ENCODE results near the gene ZNF30. TPM values are rescaled to one million over a fixed set of nuclear protein-coding genes. Genes with fewer than 3 reads are reported as not detected.

ZNF30 gene
- total RNA-seq, 1 donor from 2014 or later: 6.9 TPM

DNA sequence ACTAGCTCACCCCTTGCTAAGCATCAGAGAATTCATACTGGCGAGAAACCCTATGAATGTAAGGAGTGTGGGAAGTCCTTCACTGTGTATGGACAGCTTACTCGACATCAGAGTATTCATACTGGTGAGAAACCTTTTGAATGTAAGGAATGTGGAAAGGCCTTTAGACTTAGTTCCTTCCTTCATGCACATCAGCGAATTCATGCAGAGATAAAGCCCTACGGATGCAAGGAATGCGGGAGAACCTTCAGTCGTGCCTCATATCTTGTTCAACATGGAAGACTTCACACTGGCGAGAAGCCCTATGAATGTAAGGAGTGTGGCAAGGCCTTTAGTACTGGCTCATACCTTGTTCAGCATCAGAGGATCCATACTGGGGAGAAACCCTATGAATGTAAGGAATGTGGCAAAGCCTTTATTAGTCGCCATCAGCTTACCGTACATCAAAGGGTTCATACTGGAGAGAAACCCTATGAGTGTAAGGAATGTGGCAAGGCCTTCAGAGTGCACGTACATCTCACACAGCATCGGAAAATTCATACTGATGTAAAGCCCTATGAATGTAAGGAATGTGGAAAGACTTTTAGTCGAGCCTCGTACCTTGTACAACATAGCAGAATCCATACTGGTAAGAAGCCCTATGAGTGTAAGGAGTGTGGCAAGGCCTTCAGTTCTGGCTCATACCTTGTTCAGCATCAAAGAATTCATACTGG, 17.3 kb downstream of the ZNF30 start:
- TF ChIP-seq, protein P1, sequence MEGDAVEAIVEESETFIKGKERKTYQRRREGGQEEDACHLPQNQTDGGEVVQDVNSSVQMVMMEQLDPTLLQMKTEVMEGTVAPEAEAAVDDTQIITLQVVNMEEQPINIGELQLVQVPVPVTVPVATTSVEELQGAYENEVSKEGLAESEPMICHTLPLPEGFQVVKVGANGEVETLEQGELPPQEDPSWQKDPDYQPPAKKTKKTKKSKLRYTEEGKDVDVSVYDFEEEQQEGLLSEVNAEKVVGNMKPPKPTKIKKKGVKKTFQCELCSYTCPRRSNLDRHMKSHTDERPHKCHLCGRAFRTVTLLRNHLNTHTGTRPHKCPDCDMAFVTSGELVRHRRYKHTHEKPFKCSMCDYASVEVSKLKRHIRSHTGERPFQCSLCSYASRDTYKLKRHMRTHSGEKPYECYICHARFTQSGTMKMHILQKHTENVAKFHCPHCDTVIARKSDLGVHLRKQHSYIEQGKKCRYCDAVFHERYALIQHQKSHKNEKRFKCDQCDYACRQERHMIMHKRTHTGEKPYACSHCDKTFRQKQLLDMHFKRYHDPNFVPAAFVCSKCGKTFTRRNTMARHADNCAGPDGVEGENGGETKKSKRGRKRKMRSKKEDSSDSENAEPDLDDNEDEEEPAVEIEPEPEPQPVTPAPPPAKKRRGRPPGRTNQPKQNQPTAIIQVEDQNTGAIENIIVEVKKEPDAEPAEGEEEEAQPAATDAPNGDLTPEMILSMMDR (IDR thresholded peaks at IDR 0.05; ENCODE audit: unreplicated experiment): no peak
- Mint-ChIP-seq H3K27me3 (ENCODE audit: unreplicated experiment) (no peaks in the 10 kb centered on the region), H3K4me1 (ENCODE audit: unreplicated experiment) (no peaks in the 10 kb centered on the region), H3K9me3 (ENCODE audit: unreplicated experiment) (peaks cover 5% of the 10 kb centered on the region), H3K27ac (ENCODE audit: unreplicated experiment) (no peak overlapping the region), H3K4me3 (ENCODE audit: unreplicated experiment) (peak overlapping the region; percentile 71), H3K36me3 (ENCODE audit: low read depth, unreplicated experiment) (peaks cover 68% of the 10 kb centered on the region)
- no peak for DNase-seq (ENCODE audit: low spot score)

DNA sequence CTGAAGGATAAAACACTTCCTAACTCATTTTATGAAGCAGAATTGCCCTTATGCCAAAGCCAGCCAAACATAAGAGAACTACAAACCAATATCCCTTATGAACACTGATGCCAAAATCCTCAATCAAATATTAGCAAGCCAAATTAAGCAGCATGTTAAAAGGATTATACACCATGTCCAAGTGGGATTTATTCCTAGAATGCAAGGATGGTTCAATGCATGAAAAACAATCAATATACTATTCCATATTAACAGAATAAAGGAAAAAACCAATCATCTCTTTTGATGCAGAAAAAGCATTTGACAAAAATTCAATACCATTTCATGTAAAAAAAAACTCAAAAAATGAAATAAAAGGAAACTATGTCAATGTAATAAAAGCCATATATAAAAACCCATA, 26.4 kb downstream of the ZNF30 start:
- peaks cover 96% of the 10 kb centered on the region for H3K36me3 Mint-ChIP-seq (ENCODE audit: low read depth, unreplicated experiment)
- H3K9me3 Mint-ChIP-seq (ENCODE audit: unreplicated experiment): peaks cover 79% of the 10 kb centered on the region

DNA sequence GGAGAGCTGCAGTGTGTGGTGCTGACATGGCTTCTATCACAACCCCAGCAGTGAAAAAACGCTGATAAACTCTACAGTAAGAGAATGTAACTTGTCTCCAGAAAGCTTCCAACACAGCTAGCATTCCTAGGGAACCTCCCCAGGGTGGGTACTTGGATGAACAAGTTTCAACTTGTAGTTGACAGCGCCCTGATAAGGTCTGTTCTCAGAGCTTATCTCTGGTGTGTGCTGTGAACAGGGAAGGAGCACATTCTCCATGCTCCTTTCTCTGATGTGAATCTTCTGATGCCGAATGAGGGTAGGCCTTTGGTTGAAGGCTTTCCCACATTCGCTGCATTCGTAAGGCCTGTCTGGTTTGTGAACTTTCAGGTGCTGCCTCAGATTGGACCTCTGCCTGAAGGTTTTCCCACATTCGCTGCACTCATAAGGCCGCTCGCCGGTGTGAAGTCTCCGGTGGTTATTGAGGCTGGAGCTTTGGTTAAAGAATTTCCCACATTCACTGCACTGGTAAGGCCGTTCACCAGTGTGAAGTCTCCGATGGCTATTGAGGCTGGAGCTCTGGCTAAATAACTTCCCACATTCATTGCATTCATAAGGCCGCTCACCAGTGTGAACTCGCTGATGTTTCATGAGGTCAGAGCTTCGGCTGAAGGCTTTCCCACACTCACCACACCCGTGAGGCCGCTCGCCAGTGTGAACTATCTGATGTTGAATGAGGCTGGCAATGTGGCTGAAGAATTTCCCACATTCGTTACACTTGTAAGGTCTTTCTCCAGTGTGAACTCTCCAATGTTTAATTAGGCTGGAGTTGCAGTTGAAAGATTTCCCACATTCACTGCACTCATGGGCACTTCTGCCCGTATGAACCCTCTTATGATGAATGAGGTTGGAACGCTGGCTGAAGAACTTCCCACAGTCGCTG, 31.4 kb downstream of the ZNF30 start:
- peaks cover 98% of the 10 kb centered on the region for H3K36me3 Mint-ChIP-seq (ENCODE audit: low read depth, unreplicated experiment)
- peaks cover 58% of the 10 kb centered on the region for H3K27me3 Mint-ChIP-seq (ENCODE audit: unreplicated experiment)
- peaks cover 92% of the 10 kb centered on the region for H3K9me3 Mint-ChIP-seq (ENCODE audit: unreplicated experiment)
- DNase-seq (ENCODE audit: low spot score): no peak
- peaks cover 34% of the 10 kb centered on the region for H3K4me1 Mint-ChIP-seq (ENCODE audit: unreplicated experiment)
- TF ChIP-seq, protein P1 (IDR thresholded peaks at IDR 0.05; ENCODE audit: unreplicated experiment): no peak
- H3K27ac Mint-ChIP-seq (ENCODE audit: unreplicated experiment): peak overlapping the region; percentile 30
- H3K4me3 Mint-ChIP-seq (ENCODE audit: unreplicated experiment): peak overlapping the region; percentile 99

More for the DNA sequence above, 26.4 kb downstream of the ZNF30 start:
- no peak overlapping the region for H3K27ac Mint-ChIP-seq (ENCODE audit: unreplicated experiment)
- peak overlapping the region; percentile 70 for H3K4me3 Mint-ChIP-seq (ENCODE audit: unreplicated experiment)
- TF ChIP-seq, protein P1 (IDR thresholded peaks at IDR 0.05; ENCODE audit: unreplicated experiment): no peak
- H3K4me1 Mint-ChIP-seq (ENCODE audit: unreplicated experiment): no peaks in the 10 kb centered on the region
- peaks cover 18% of the 10 kb centered on the region for H3K27me3 Mint-ChIP-seq (ENCODE audit: unreplicated experiment)
- DNase-seq (ENCODE audit: low spot score): no peak

DNA sequence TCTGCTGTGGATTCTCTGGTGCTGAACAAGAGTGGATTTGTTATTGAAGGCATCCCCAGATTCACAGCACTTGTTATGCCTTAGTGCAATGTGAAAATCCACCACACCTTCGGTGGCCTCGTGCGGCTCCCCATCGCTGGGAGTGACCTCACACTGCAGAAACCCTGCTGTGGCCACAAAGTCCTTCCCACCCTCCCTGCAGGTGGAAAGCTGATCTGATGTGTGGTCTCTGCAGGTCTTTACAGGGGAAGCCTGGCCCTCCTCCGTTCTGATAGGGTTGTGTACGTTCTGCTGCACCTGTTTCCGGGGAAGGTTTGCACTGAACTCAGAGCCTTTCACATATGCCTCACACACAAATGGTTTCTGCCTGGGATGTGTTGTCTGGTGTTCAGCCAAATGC, 32.3 kb downstream of the ZNF30 start:
- H3K27ac Mint-ChIP-seq (ENCODE audit: unreplicated experiment): peak overlapping the region; percentile 36
- TF ChIP-seq, protein P1 (IDR thresholded peaks at IDR 0.05; ENCODE audit: unreplicated experiment): no peak
- peaks cover 91% of the 10 kb centered on the region for H3K36me3 Mint-ChIP-seq (ENCODE audit: low read depth, unreplicated experiment)
- H3K4me1 Mint-ChIP-seq (ENCODE audit: unreplicated experiment): peaks cover 37% of the 10 kb centered on the region
- peaks cover 60% of the 10 kb centered on the region for H3K27me3 Mint-ChIP-seq (ENCODE audit: unreplicated experiment)
- peak overlapping the region; percentile 99 for H3K4me3 Mint-ChIP-seq (ENCODE audit: unreplicated experiment)
- no peak for DNase-seq (ENCODE audit: low spot score)
- peaks cover 84% of the 10 kb centered on the region for H3K9me3 Mint-ChIP-seq (ENCODE audit: unreplicated experiment)
